GM21528 (cell line): ENCODE results near the gene DAB1.

ENCODE experiments used
- ATAC-seq: cut with Tn5 transposase; IDR thresholded peaks from one replicate; pipeline ENCODE4 v1.9.1; 2021; ENCODE audit warnings: mild to moderate bottlenecking, moderate library complexity; ENCODE audit not compliant: unreplicated experiment, low FRiP score

DAB1 gene

GRCh38 chr1:57048856-57049255, 375.0 kb downstream of the DAB1 start:
- no peak for ATAC-seq

- ATAC-seq, result no peak
Observed at GRCh38 chr1:57046462-57046861, 377.4 kb downstream of the DAB1 start.

GRCh38 chr1:57041901-57042300, 382.0 kb downstream of the DAB1 start:
- ATAC-seq, result no peak

- ATAC-seq, result no peak
Observed at GRCh38 chr1:57040811-57041210, 383.0 kb downstream of the DAB1 start.

GRCh38 chr1:57036641-57037579, 386.9 kb downstream of the DAB1 start:
- no peak for ATAC-seq

GRCh38 chr1:57034713-57035112, 389.1 kb downstream of the DAB1 start:
- ATAC-seq, result no peak

- no peak for ATAC-seq
Observed at GRCh38 chr1:57033222-57034001, 390.4 kb downstream of the DAB1 start.

GRCh38 chr1:57026624-57027354, 397.1 kb downstream of the DAB1 start:
- ATAC-seq, result no peak

GRCh38 chr1:57024855-57025254, 399.0 kb downstream of the DAB1 start:
- ATAC-seq, result no peak

GRCh38 chr1:57024428-57024827, 399.4 kb downstream of the DAB1 start:
- ATAC-seq, result no peak

- ATAC-seq, result no peak
Observed at GRCh38 chr1:57020216-57020615, 403.6 kb downstream of the DAB1 start.

- ATAC-seq, result no peak
Observed at GRCh38 chr1:57019236-57019839, 404.5 kb downstream of the DAB1 start.

- ATAC-seq, result no peak
Observed at GRCh38 chr1:57018119-57018518, 405.7 kb downstream of the DAB1 start.

GRCh38 chr1:57017717-57018116, 406.1 kb downstream of the DAB1 start:
- no peak for ATAC-seq

- ATAC-seq, result no peak
Observed at GRCh38 chr1:57017200-57017599, 406.7 kb downstream of the DAB1 start.

GRCh38 chr1:57015071-57015470, 408.8 kb downstream of the DAB1 start:
- ATAC-seq, result no peak

GRCh38 chr1:57013522-57013921, 410.3 kb downstream of the DAB1 start:
- ATAC-seq, result no peak

GRCh38 chr1:57012315-57012714, 411.5 kb downstream of the DAB1 start:
- ATAC-seq, result no peak

- ATAC-seq, result no peak
Observed at GRCh38 chr1:57010511-57010910, 413.3 kb downstream of the DAB1 start.

- ATAC-seq, result no peak
Observed at GRCh38 chr1:57007948-57008347, 415.9 kb downstream of the DAB1 start.
